GM19438 (cell line): ENCODE data around the gene GREM2.

Source experiments
- ATAC-seq: cut with Tn5 transposase; IDR thresholded peaks from one replicate; pipeline ENCODE4 v1.9.1; 2021; ENCODE audit warnings: low read depth; ENCODE audit not compliant: unreplicated experiment

The GREM2 gene

DNA sequence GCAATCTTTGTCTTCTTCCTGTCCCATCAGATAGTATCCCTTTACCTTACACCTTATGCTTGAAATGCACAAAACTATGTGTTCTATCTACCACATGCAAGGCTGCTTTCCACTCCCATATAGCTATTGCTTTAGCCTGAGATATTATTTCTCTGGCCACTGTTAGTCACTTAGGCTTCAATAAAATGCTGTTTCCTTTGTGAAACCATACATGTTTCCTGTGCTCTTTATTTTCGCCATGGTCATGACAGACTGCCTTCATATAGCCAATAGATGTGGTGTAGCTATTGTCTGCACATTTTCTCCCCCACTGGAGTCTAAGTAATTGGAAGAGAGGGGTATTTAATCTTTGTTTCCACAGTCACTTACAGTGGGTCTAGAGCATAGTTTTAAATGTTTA lies 108.4 kb downstream of the GREM2 start:
- ATAC-seq = no peak

DNA sequence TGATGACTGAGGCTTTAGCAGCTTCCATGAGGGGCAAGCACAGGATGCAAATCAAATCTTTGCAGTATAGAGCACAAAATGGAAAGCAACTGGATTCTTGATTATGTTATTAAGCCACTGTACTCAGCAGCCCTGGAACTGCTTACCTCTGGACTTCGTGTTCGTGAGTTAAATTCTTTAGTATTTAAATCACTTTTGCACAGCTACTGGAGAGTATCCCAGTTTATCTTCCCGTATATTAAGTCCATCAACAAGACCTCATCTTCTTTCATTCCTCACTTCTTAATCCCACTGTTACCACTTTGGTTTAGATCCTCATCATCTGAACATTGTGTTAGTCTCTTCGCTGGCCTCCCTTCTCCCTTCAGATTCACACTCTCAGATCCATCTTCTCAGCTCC lies 108.9 kb downstream of the GREM2 start:
- no peak for ATAC-seq

DNA sequence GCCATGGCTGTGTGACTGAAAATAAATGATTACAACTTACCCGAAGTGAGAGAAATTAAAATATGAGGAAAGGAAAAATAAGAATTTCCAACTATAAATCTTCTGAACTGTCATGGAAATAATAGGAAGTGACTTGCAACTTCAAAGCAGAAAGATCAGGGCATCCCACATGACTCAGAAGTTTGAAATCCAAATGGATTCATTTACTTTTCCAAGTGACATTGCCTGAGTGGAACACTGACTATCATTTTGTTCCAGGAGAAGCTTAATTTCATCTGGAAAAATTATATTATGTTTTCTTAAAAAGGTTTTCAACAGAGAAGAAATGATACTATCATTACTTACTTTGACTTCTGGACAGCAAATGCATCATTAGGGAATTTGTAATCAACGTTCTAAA lies 110.8 kb downstream of the GREM2 start:
- no peak for ATAC-seq

DNA sequence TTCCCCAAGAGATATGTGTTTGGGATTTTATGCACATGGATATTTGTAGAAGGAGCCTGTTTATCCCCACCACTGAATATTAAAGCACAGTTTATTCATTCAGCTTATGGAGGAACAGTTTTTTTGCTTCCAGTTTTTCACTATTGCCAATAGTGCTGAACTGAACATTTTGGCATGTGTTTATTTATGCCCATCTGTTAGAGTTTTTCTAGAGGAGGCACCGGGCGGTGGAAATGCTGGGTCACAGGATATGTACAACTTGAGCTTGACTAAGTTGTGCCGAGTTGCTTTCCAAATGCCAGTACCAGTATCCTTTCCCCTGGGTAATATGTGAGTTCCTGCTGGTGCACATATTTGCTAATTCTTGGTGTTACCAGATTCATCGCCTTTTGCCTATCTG lies 111.3 kb downstream of the GREM2 start:
- no peak for ATAC-seq

DNA sequence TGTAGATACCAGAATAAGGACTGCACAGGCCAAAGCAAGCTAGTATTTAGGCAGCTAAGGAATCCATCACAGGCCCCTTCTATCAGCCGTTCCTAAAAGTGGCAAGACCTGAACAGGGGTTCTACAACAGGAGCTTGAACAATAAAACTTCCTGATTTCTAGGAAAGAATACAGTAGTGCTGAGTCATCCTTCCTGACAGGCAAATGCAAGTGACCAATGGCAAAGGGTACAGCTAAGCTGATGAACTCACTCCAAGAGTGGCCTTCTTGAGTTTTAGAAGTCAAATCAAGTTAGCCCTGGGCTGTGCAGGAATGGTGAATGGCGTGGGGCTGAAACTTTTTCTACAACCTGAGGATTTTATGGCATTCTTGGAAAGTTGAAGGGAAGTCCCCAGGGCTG lies 112.9 kb downstream of the GREM2 start:
- ATAC-seq = no peak

DNA sequence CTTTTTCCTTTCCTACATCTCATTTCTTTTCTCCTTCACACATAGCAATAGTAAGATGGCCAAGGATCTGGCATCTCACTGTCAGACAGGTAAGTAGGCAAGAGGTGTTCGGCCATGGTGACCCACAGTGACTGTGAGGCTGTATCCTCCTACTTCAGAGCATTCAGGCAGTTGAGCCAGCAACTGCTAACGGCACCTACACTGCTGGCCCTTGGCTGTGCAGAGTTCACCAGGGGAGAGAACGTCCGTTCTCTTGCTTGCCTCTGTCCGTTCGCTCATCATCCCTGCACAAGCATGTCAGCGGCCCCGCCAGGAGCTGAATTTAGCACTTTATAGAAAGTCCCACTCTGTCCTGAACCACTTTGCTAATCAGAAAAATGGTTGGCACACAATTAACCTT lies 113.6 kb downstream of the GREM2 start:
- ATAC-seq = no peak

DNA sequence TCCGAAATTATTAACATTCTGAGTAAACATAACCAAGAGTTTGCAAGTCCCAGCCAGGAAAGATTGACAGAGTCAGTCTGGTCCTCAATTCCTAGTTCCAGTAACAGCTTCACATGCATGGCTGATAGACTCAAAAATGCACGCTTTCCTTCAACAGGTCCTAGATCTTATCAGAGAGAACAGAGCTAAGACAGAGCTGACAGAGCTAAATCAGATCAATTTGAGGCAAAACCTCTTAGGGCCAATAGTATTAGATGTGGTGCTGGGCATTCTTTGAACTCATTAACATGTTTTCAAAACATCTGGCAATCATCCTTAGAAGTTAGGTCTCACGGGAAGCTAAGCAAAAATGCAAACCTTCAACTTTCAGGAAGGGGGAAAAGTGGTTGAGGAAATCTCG lies 114.0 kb downstream of the GREM2 start:
- ATAC-seq = no peak

DNA sequence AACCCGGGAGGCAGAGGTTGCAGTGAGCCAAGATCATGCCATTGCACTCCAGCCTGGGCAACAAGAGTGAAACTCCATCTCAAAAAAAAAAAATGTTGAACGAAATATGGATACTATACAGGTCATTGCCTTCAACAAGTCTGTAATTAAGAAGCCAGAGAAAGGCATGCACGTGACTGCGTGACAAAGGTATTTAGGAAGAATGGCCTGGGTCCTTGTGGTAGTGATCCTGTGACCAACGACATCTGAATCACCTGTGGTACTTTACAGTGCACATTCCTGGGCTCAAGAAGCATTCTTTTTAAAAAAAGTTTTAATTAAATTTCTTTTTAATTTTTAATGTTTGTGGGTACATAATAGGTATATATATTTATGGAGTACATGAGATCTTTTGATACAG lies 115.0 kb downstream of the GREM2 start:
- ATAC-seq = no peak

DNA sequence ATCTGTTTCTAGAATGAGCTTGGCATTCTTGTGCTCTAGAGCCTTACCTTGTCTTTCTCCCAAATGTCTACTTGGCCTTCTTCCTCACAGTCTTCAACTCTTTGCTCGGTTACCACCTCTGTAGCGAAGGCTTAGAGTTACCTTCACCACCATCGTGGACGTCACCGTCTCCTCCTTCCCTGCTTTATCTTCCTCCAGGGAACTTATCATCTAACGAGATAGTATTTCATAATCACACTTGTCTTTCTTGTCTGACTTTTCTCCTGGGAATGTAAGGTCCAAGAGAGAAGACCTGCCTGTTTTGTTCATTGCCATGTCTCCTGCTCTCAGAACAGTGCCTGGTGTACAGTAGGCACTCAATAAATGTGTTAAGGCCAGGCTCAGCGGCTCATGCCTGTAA lies 115.6 kb downstream of the GREM2 start:
- ATAC-seq = no peak

DNA sequence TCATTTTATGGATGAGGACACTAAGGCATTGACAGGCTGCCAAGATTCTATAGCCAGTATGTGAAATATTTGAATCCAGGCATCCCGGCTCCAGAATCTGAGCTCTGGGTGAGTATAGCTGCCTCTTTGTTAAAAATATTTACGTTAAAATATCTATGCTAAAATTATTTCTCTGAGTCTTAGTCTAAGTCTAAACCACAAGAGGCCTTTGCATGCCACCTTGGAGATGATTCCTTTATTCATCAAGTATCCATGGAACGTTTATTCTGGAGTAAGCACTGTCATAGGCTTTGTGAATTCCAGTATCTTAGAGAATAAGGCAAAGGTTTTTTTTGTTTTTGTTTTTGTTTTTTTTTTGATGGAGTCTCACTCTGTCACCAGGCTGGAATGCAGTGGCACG lies 116.4 kb downstream of the GREM2 start:
- ATAC-seq = no peak

DNA sequence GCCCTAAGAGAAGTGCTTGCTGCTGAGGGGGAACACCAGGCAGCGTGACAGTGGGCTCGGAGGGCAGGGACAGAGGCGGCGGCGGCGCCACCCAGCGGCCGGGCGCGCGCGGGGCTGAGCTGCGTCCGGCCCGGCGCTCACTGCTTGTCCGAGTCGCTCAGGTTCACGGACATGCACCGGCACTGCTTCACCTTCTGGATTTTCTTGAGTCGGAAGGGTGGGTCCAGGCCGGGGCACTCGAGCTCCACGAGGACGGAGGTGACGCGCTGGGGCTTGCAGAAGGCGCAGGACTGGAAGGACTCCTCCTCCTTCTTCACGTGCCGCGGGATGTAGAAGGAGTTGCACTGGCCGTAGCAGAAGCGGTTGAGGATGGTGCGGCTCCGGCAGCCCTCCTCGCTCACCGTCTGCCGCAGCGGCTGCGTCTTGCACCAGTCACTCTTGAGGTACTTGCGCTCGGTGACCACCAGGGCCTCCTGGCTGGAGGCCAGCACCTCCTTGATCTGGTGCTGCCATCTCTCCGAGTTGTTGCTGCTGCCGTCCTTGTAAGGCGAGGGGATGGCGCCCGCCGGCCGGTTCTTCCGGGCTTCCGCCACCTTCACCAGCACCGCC lies 119.0 kb downstream of the GREM2 start:
- ATAC-seq = no peak

DNA sequence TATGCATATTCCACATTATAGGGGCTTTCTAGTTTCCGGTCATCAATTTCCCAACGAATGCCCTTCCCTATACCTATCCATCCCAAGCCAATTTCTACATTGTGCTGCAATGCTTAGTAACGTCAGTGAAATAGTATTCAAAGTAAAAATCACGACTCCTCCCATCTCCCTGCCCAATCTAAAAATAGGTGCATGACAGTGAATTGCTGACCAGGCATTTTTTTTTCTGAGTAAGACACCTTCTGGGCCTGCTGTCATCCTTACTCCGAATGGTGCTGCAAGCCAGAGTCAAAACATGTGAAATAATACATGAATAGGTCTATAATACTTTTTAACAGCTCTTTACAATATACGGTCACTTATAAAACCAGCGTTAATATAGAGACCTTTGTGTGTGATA lies 120.2 kb downstream of the GREM2 start:
- no peak for ATAC-seq

DNA sequence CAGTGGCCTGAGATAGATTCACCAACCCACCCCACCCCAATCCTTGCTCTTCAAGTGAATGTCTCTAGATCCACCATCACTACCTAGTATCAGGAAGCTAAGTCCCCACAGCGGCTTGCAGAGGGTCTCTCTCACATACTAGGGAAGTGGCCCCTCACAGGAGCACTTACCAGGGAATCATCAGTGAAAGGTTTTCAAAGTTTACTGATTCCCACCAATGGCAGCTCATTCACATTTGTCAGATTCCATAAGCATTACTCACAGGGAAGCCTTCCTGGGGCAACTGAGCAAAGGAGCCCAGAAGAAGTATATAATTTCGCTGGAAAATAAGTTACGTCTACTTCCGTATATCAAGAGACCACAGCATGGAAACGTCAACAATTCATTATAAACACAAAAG lies 120.8 kb downstream of the GREM2 start:
- ATAC-seq = no peak

DNA sequence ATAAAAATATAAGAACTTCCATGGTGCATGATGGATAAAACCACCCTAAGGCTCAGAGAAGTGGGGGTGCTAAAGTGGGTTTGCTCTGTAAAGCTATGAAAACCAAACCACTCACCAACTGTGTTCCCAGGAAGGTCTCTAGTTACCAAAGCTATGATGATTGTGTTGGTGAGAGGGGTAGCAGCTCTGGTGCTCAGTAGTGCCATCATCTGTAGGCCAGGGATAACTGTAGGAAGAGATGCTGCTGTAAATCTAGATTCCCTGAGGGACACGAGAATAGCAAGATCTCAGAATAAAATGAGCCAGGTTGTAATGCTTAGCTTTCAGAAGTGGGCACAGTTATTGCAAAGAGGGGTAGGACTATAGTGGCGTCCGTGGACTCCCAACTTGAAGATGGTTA lies 124.5 kb downstream of the GREM2 start:
- no peak for ATAC-seq

DNA sequence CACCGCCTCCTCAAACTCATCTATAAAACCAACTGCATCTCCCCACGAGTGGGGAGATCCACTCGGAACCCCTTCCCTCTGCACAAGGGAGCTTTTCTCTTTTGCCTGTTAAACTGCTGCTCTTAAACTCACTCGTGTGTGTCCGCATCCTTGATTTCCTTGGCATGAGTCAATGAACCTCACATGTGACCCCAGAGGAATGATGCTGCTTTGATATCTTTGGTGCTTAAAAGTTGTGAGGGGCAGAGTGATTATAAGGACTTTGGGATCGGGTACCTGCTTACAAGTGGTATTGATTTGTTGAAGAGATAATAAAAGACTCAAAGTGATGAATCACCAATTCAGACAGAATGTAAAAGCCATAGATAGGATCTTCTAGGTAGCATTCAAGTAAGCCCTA lies 125.3 kb downstream of the GREM2 start:
- ATAC-seq = no peak

DNA sequence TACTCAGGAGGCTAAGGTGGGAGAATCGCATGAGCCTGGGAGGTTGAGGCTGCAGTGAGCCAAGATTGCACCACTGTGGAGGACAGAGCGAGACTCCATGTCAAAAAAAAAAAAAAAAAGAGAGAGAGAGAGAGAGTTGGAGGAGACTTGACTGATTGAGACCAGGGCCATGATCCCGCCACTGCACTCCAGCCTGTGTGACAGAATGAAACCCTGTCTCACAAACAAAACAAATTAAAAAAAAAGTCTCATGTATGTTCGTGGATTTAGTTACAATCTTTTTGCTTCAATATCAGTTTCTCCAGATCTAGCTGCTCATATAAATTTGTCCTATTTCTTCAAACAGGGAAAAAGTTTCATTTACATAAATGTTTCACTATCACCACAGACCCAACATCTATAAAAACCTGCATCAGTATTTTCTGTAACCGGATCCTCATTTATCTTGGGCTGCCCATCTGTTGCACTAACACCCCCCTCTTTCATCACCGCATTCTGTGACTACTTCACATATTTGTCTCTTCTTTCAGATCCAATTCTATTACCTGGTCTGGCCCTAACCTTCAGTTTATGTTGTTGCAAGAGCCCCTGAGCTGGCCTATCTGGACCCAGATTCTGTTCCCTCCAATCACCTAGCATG lies 127.0 kb downstream of the GREM2 start:
- ATAC-seq = no peak

DNA sequence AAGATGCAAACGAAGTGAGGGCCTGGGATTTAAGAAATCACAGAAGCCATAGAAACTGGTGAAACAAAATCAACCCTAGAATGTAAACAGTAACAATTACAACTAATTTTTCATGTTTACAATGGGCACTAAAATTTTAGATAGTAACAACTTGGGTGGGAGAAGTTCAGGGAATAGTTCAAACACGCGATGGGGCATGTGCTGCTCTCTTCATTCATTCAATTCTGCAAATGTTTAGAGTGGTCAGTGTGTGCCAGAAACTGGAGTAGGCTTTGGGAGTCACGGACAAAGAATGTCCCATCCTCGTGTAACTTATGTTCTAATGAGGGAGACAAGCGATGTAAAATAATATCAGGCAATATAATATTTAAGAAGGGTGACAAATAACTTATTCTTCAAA lies 133.4 kb downstream of the GREM2 start:
- no peak for ATAC-seq

DNA sequence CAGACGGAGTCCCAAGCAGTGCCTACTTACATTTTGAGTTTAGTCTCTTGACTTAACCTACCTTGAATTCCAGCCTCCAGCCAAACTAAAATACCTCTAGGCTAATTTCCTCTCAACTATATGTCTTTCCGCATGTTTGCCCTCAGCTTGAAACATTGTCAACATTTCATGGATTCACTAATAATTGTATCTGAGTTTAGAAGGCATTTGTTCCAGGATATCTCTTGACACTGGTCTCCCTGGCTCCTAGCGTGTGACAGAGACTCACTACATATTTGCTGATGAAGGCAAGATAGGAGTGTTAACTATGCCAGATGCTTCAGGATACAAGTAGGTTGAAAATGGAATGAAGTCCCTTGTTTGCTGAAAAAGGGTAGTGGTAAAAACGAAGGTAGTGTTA lies 136.1 kb downstream of the GREM2 start:
- no peak for ATAC-seq

DNA sequence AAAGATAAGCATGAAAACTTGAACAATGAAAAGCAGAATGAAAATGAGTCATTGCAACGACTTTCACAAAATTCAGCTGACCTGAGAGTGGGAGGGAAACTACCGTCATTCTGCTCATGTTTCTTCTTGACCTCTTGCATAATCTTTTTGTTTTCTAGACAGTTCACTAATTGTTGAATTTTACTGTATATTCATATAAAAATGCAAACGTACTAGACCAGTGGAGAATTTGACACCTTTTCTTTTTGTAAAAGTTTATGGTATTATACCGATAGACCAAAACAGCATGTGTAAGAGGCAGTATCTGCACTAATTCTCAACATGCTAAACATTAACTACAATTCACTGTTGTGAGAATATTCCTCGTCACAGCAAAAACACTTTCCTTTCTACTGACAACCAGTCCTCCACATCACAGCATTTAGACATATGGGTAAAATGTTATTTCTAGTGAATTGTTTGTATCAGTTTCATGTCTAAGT lies 137.8 kb downstream of the GREM2 start:
- no peak for ATAC-seq

DNA sequence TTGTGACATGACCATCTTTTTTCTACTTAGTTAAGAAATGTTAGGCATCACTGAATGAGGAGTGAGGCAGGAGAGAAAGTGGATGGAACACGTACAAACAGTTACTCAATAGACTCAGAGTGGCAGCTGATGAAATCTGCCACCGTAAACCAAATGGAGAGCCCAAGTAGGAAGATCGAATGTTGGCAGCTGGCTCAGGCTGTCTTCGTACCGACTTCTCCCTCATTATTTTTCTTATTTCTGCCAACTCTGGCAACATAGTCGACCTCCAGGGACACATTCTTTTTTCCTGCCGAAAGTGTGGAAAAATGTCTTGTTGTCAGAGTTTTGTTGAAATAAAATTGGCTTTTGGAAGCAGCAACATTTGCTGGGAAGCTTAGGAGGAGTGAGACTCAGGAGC lies 143.3 kb downstream of the GREM2 start:
- no peak for ATAC-seq

DNA sequence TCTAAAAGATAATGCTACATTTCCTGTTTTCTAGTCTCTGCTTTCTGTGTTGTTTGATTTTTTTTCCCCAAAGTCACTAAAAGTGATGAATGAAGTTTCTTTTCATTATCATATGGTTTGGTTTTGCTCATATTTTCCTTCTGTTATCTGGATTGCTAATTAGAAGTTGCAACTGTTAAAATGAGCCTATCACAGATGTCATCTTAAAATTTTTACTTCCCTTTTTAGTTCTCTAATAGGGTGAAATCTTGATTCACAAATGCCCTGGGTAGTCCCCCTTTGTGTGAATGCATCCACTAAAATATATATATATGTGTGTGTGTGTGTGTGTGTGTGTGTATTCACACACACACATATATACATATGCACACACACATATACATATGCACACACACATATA lies 144.1 kb downstream of the GREM2 start:
- no peak for ATAC-seq

DNA sequence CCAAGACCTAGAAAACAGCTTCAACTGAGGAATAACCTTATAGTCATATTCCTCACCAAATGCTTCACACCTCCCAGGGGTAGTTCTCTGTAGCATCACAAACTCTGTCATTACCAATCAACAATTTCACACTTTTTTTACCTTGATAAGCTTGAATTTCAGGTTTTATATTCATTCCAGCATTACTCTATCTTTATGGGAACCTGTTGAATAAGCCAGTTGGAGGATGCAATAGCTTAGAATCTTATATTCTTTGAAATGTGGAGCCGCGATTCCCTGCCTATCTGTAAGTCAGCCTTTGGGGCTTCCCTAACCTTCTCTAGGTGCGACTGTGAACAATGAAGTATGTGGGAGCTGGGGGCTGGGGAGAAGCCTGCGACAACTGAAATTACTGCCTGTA lies 145.4 kb downstream of the GREM2 start:
- ATAC-seq = no peak

DNA sequence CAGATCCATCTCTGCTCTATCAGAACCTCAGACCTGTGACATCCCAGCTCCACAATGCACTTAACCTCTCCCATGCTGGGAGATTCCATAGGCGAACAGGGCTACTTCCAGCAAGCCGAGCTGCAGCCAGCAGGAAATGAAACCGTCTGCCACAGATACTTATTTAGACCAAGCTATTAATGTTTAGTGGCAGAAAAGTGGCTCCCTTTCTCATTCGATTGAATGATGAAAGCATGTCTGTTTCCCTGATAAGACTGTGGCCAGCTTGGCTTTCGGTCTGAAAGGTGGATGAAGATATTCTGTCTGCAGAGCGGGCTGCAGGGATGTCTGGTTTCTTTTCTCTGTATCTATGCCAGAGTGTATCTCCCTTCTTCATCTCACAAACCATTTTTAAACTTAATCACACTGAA lies 146.4 kb downstream of the GREM2 start:
- ATAC-seq = no peak
